Endothelial cell of umbilical vein (primary cell): Measurements from ENCODE around the gene DPYSL4. TPM values are rescaled to one million over a fixed set of nuclear protein-coding genes. Genes with fewer than 3 reads are reported as not detected.

Experiments used
- BruUV-seq: library from RNA; stranded (reverse); fragments of 400-500 nt; replicated peaks from 2 replicates; lab custom pipeline; 2021; lab: Mats Ljungman, UMichigan
- CTCF ChIA-PET: fragments of 300-600, 350-600 bp; sonication (Branson Sonifier 250); formaldehyde crosslinking; loops from one replicate; lab custom pipeline; 2021; ENCODE audit warnings: antibody characterized with exemption, inconsistent platforms; lab: Charles Lee
- POLR2A ChIA-PET: fragments of 300-600, 350-600 bp; sonication (Branson Sonifier 250); formaldehyde crosslinking; loops from one replicate; lab custom pipeline; 2021; ENCODE audit warnings: antibody characterized with exemption, inconsistent platforms; lab: Charles Lee
- DNase-seq: peaks from one replicate; pipeline ENCODE4 v3.0.0-alpha.2; 2011; ENCODE audit warnings: low read depth, low spot score
- FAIRE-seq: peaks from 2 replicates; lab custom pipeline; 2011; peaks lifted over from hg19 to GRCh38; lab: Jason Lieb, UNC
- H2AFZ ChIP-seq: 2 replicates; pipeline ENCODE4 v1.6.0; 2012; ENCODE audit warnings: low read depth, low read length, control low read depth, inconsistent platforms
- H3K27ac ChIP-seq: 2 replicates; pipeline ENCODE4 v1.5.1; 2011; ENCODE audit warnings: low read depth, mild to moderate bottlenecking, control low read depth, low read length, moderate library complexity; ENCODE audit not compliant: insufficient read depth
- H3K27me3 ChIP-seq, 2 experiments: 2 replicates each; pipeline versions ENCODE4 v1.6.0 to v1.6.1; 2011; ENCODE audit warnings: low read length in 2 of 2, mixed read lengths in 1 of 2; ENCODE audit not compliant: control insufficient read depth in 2 of 2, insufficient read depth in 2 of 2
- H3K36me3 ChIP-seq, 2 experiments: 2 replicates in 1 of 2; 3 replicates in 1 of 2; pipeline ENCODE4 v1.5.1; 2011; ENCODE audit warnings: low read length in 2 of 2, mild to moderate bottlenecking in 1 of 2, moderate library complexity in 1 of 2; ENCODE audit not compliant: control insufficient read depth in 2 of 2, insufficient read depth in 2 of 2; ENCODE audit errors: extremely low read depth in 1 of 2
- H3K4me1 ChIP-seq: 3 replicates; pipeline ENCODE4 v1.5.1; 2011; ENCODE audit warnings: mild to moderate bottlenecking, low read length; ENCODE audit not compliant: control insufficient read depth, insufficient read depth; ENCODE audit errors: extremely low read depth
- H3K4me2 ChIP-seq: 2 replicates; pipeline ENCODE4 v1.6.1; 2011; ENCODE audit warnings: low read length, control low read depth, mixed read lengths; ENCODE audit not compliant: insufficient read depth
- H3K4me3 ChIP-seq, 3 experiments: fragments of 200-600 bp in 1 of 3; sonication (generic), shearing (Covaris generic) in 1 of 3; replicated peaks in 1 of 3; 2 replicates each; pipeline ENCODE4 v1.5.1; 2011 to 2016; ENCODE audit warnings: control low read depth in 3 of 3, low read length in 3 of 3, mild to moderate bottlenecking in 2 of 3, inconsistent platforms in 1 of 3, low read depth in 1 of 3, moderate library complexity in 1 of 3; ENCODE audit not compliant: insufficient read depth in 1 of 3
- H3K79me2 ChIP-seq: 2 replicates; pipeline ENCODE4 v1.6.0; 2012; ENCODE audit warnings: low read length, inconsistent platforms; ENCODE audit not compliant: control insufficient read depth, insufficient read depth
- H3K9ac ChIP-seq: replicated peaks from 2 replicates; pipeline ENCODE3; 2011; ENCODE audit warnings: low read length, control low read depth; ENCODE audit not compliant: insufficient read depth; ENCODE audit errors: extremely low read depth
- H3K9me1 ChIP-seq: replicated peaks from 3 replicates; pipeline ENCODE4 v1.6.0; 2011; ENCODE audit warnings: mild to moderate bottlenecking, low read length; ENCODE audit not compliant: control insufficient read depth, insufficient read depth; ENCODE audit errors: extremely low read depth
- H3K9me3 ChIP-seq: replicated peaks from 2 replicates; pipeline ENCODE4 v1.5.1; 2012; ENCODE audit warnings: low read length, inconsistent platforms; ENCODE audit not compliant: control insufficient read depth, insufficient read depth
- H4K20me1 ChIP-seq: replicated peaks from 2 replicates; pipeline ENCODE3; 2011; ENCODE audit warnings: mild to moderate bottlenecking, low read length; ENCODE audit not compliant: control insufficient read depth, insufficient read depth; ENCODE audit errors: extremely low read depth
- EZH2 ChIP-seq: IDR thresholded peaks from 2 replicates; pipeline ENCODE4 v1.6.1; 2012; ENCODE audit warnings: borderline replicate concordance, low read depth, mild to moderate bottlenecking, moderate library complexity, low read length, inconsistent platforms; ENCODE audit not compliant: severe bottlenecking
- FOS ChIP-seq: IDR thresholded peaks from 2 replicates; pipeline ENCODE4 v1.6.1; 2011; ENCODE audit warnings: mild to moderate bottlenecking, low read length, moderate library complexity, borderline replicate concordance; ENCODE audit not compliant: insufficient read depth
- GATA2 ChIP-seq: IDR thresholded peaks from 2 replicates; pipeline ENCODE4 v1.7.0; 2011; ENCODE audit warnings: low read depth, mild to moderate bottlenecking, moderate library complexity, mixed read lengths, low read length; ENCODE audit not compliant: insufficient read length, insufficient read depth
- JUN ChIP-seq: IDR thresholded peaks from 2 replicates; pipeline ENCODE4 v1.6.1; 2011; ENCODE audit warnings: borderline replicate concordance, low read depth; ENCODE audit not compliant: insufficient read length, insufficient read depth
- MYC ChIP-seq: IDR thresholded peaks from one replicate; pipeline ENCODE4 v1.6.1; 2011; ENCODE audit warnings: mild to moderate bottlenecking, low read depth, low read length
- POLR2A ChIP-seq: IDR thresholded peaks from 2 replicates; pipeline ENCODE4 v1.6.1; 2012; ENCODE audit warnings: low read depth, mild to moderate bottlenecking, control low read depth, low read length
- POLR2AphosphoS5 ChIP-seq: IDR thresholded peaks from 2 replicates; pipeline ENCODE4 v1.6.1; 2012; ENCODE audit warnings: low read depth, mild to moderate bottlenecking, control low read depth, low read length, moderate library complexity; ENCODE audit not compliant: insufficient read depth
- dilution Hi-C: fragments of 300-500 bp; cut with MboI; formaldehyde crosslinking; loops from one replicate; pipeline ENCODE4 v1.15.0; 2019; ENCODE audit warnings: low sequenced_read_pairs; ENCODE audit not compliant: extremely low pct_ligation_motif_present
- intact Hi-C: fragments of 100-400 bp; cut with micrococcal nuclease; formaldehyde crosslinking; loops from one replicate; pipeline ENCODE4 v1.10.0; 2022
- polyA plus RNA-seq, 4 experiments: library from polyadenylated mRNA; depleted of rRNA in 3 of 4; stranded (reverse) in 3 of 4; unstranded in 1 of 4; fragments of >200 nt; gene quantifications; 2 replicates each; pipeline versions ENCODE4 v1.2.1 to v1.2.3, GENCODE V29; 2011 to 2012; ENCODE audit warnings: missing spikeins in 1 of 4
- total RNA-seq: library from RNA; stranded (reverse); gene quantifications from 2 replicates; pipeline ENCODE4 v1.2.3, GENCODE V29; 2021
- TF ChIP-seq, protein P1 (sequence below), 2 donors: IDR thresholded peaks; 1 replicate in 1 of 2; 2 replicates in 1 of 2; pipeline ENCODE4 v1.5.1; 2011; ENCODE audit warnings: low read length in 2 of 2, mild to moderate bottlenecking in 2 of 2, moderate library complexity in 2 of 2, control low read depth in 1 of 2, inconsistent platforms in 1 of 2, low read depth in 1 of 2; ENCODE audit not compliant: insufficient read depth in 1 of 2; ENCODE audit errors: extremely low read depth in 1 of 2
- TF ChIP-seq, protein P2 (sequence below): IDR thresholded peaks from 2 replicates; pipeline ENCODE4 v1.6.1; 2011; ENCODE audit not compliant: insufficient read depth, insufficient read length

Gene DPYSL4
- total and polyA plus RNA-seq, 2 donors (not counting 3 experiments of a cell fraction or from before 2014, with no cell fraction given): 27.1 to 60.0 TPM

GRCh38 chr10:132238371-132239125, 51.8 kb downstream of the DPYSL4 start:
- FAIRE-seq: no peak
- Histone ChIP-seq H3K9me1 (no peaks in the 10 kb centered on the region), H3K4me2 (no peak overlapping the region), H3K79me2 (no peaks in the 10 kb centered on the region), H3K27me3 (no peaks in the 10 kb centered on the region), H3K36me3 (no peaks in the 10 kb centered on the region), H2AFZ (no peak overlapping the region), H3K27ac (no peak overlapping the region), H3K9ac (no peak overlapping the region), H3K4me1 (no peaks in the 10 kb centered on the region), H3K4me3 (no peak overlapping the region), H4K20me1 (no peaks in the 10 kb centered on the region), H3K9me3 (no peaks in the 10 kb centered on the region)
- DNase-seq: no peak
- POLR2A ChIA-PET: no interaction called here
- intact Hi-C loops: no loop called here
- dilution Hi-C loops: no loop called here
- TF ChIP-seq MYC (no peak), FOS (no peak)
- BruUV-seq: no TSS peak
- CTCF ChIA-PET: no interaction called here

- FAIRE-seq (no peak), DNase-seq (no peak)
- H4K20me1 ChIP-seq: no peaks in the 10 kb centered on the region
- no peaks in the 10 kb centered on the region for H3K9me3 ChIP-seq
- CTCF ChIA-PET: no interaction called here
- BruUV-seq: no TSS peak
- H3K9me1 ChIP-seq: no peaks in the 10 kb centered on the region
- H3K4me3 ChIP-seq: no peak overlapping the region
- dilution Hi-C loops: no loop called here
- intact Hi-C loops: no loop called here
- no peaks in the 10 kb centered on the region for H3K4me1 ChIP-seq
- POLR2A ChIA-PET: no interaction called here
- H3K9ac ChIP-seq: no peak overlapping the region
- TF ChIP-seq, protein P1, sequence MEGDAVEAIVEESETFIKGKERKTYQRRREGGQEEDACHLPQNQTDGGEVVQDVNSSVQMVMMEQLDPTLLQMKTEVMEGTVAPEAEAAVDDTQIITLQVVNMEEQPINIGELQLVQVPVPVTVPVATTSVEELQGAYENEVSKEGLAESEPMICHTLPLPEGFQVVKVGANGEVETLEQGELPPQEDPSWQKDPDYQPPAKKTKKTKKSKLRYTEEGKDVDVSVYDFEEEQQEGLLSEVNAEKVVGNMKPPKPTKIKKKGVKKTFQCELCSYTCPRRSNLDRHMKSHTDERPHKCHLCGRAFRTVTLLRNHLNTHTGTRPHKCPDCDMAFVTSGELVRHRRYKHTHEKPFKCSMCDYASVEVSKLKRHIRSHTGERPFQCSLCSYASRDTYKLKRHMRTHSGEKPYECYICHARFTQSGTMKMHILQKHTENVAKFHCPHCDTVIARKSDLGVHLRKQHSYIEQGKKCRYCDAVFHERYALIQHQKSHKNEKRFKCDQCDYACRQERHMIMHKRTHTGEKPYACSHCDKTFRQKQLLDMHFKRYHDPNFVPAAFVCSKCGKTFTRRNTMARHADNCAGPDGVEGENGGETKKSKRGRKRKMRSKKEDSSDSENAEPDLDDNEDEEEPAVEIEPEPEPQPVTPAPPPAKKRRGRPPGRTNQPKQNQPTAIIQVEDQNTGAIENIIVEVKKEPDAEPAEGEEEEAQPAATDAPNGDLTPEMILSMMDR (IDR thresholded peaks at IDR 0.05; ENCODE audit: extremely low read depth in 1 of 2, insufficient read depth in 1 of 2, low read depth in 1 of 2, low read length in 2 of 2): no peak
- TF ChIP-seq FOS: no peak
- TF ChIP-seq JUN: no peak
- TF ChIP-seq POLR2AphosphoS5: no peak
- no peak for TF ChIP-seq GATA2
- TF ChIP-seq, protein P2, sequence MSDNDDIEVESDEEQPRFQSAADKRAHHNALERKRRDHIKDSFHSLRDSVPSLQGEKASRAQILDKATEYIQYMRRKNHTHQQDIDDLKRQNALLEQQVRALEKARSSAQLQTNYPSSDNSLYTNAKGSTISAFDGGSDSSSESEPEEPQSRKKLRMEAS: no peak
- TF ChIP-seq EZH2: no peak
- TF ChIP-seq POLR2A: no peak
- TF ChIP-seq MYC: no peak
- no peaks in the 10 kb centered on the region for H3K27me3 ChIP-seq
- H2AFZ ChIP-seq: no peak overlapping the region
- no peaks in the 10 kb centered on the region for H3K79me2 ChIP-seq
- no peak overlapping the region for H3K27ac ChIP-seq
- H3K36me3 ChIP-seq: no peaks in the 10 kb centered on the region
- no peak overlapping the region for H3K4me2 ChIP-seq
These were observed 52.6 kb downstream of the DPYSL4 start for GRCh38 chr10:132239126-132240031.
